ENCODE measurements around the gene CRX.
"Not testable (repeated sequence)": the region's sequence is repeated elsewhere in the genome, so short reads cannot be mapped to it uniquely, and the experiment has no call there.

CRX gene

GRCh38 chr19:47860602-47861297, 39.0 kb downstream of the CRX start:
- no peak for DNase-seq

- no peak for DNase-seq
Observed at GRCh38 chr19:47861630-47862029, 39.9 kb downstream of the CRX start.

- DNase-seq: peak; percentile 29 to 78 (median 63)
Observed at GRCh38 chr19:47863514-47863936, 41.8 kb downstream of the CRX start.

GRCh38 chr19:47865166-47865565, 43.4 kb downstream of the CRX start:
- no peak for DNase-seq

GRCh38 chr19:47878906-47879305, 57.2 kb downstream of the CRX start:
- DNase-seq: no peak

GRCh38 chr19:47879385-47879784, 57.6 kb downstream of the CRX start:
- not testable (repeated sequence) for DNase-seq

- DNase-seq: no peak
Observed at GRCh38 chr19:47881757-47882156, 60.0 kb downstream of the CRX start.

GRCh38 chr19:47882890-47883289, 61.2 kb downstream of the CRX start:
- no peak for DNase-seq

- DNase-seq: no peak
Observed at GRCh38 chr19:47885067-47885463, 63.3 kb downstream of the CRX start.

- no peak for DNase-seq
Observed at GRCh38 chr19:47886010-47886559, 64.3 kb downstream of the CRX start, which contains the start of gene SULT2A1. Gene SULT2A1 (minus strand): TSS chr19:47886315. CDS start chr19:47886257, 58 bp downstream.

- no peak for DNase-seq
Observed at GRCh38 chr19:47890865-47891621, 69.3 kb downstream of the CRX start.

GRCh38 chr19:47891622-47891922, 69.8 kb downstream of the CRX start:
- no peak for DNase-seq

- no peak for DNase-seq
Observed at GRCh38 chr19:47891923-47892666, 70.4 kb downstream of the CRX start.
